H1 (cell line): ENCODE results near the gene C17orf50. TPM values are rescaled to one million over a fixed set of nuclear protein-coding genes. Genes with fewer than 3 reads are reported as not detected.

ENCODE experiments used
- CTCF ChIA-PET: fragments of 300-600 bp; sonication (Branson Sonifier 250); formaldehyde crosslinking; loops from one replicate; lab custom pipeline; 2021; ENCODE audit not compliant: partially characterized antibody; lab: Charles Lee
- POLR2A ChIA-PET: fragments of 300-600 bp; sonication (Branson Sonifier 250); formaldehyde crosslinking; loops from one replicate; lab custom pipeline; 2021; ENCODE audit warnings: inconsistent platforms; ENCODE audit not compliant: partially characterized antibody; lab: Charles Lee
- DNase-seq, 2 experiments: peaks; one replicate each; pipeline versions ENCODE4 v3.0.0 to v3.0.0-alpha.2; 2010 to 2022; ENCODE audit warnings: low spot score in 2 of 2, low read depth in 1 of 2, mixed read lengths in 1 of 2
- FAIRE-seq: peaks from 2 replicates; lab custom pipeline; 2011; peaks lifted over from hg19 to GRCh38; lab: Jason Lieb, UNC
- H2AFZ ChIP-seq: 2 replicates; pipeline ENCODE4 v1.8.1; 2012; ENCODE audit warnings: low read length, inconsistent platforms
- H2AK5ac ChIP-seq: 2 replicates; pipeline ENCODE4 v1.6.1; 2013; ENCODE audit warnings: low read depth, low read length
- H2BK120ac ChIP-seq: replicated peaks from 2 replicates; pipeline ENCODE3; 2013; ENCODE audit warnings: low read depth, low read length, inconsistent platforms
- H2BK12ac ChIP-seq: 2 replicates; pipeline ENCODE4 v1.6.1; 2013; ENCODE audit warnings: low read depth, low read length
- H2BK15ac ChIP-seq: 2 replicates; pipeline ENCODE4 v1.6.1; 2013; ENCODE audit warnings: low read length
- H2BK20ac ChIP-seq: 2 replicates; pipeline ENCODE4 v1.6.1; 2013; ENCODE audit warnings: low read length
- H2BK5ac ChIP-seq: 2 replicates; pipeline ENCODE4 v1.6.1; 2013; ENCODE audit warnings: low read depth, low read length
- H3K14ac ChIP-seq: 2 replicates; pipeline ENCODE4 v1.6.1; 2013; ENCODE audit warnings: inconsistent platforms; ENCODE audit not compliant: insufficient read length
- H3K18ac ChIP-seq: 2 replicates; pipeline ENCODE4 v1.6.1; 2013; ENCODE audit warnings: low read length; ENCODE audit errors: extremely low read depth
- H3K23ac ChIP-seq: 2 replicates; pipeline ENCODE4 v1.6.1; 2013; ENCODE audit warnings: inconsistent platforms; ENCODE audit not compliant: insufficient read length
- H3K23me2 ChIP-seq: 2 replicates; pipeline ENCODE4 v1.6.1; 2013; ENCODE audit warnings: low read depth, low read length
- H3K27ac ChIP-seq: 2 replicates; pipeline ENCODE4 v1.6.1; 2011; ENCODE audit warnings: low read depth, low read length, inconsistent platforms
- H3K27me3 ChIP-seq, 4 experiments: replicated peaks in 1 of 4; 1 replicate in 1 of 4; 2 replicates in 3 of 4; pipeline versions ENCODE4 v1.6.1 to v1.8.1; 2011 to 2013; ENCODE audit warnings: low read length in 3 of 4, mild to moderate bottlenecking in 3 of 4, inconsistent platforms in 2 of 4, mixed read lengths in 2 of 4, moderate library complexity in 1 of 4; ENCODE audit not compliant: control insufficient read depth in 3 of 4, insufficient read depth in 3 of 4; ENCODE audit errors: extremely low read depth in 1 of 4
- H3K36me3 ChIP-seq, 4 experiments: 2 replicates each; pipeline versions ENCODE4 v1.6.1 to v1.8.1; 2011 to 2013; ENCODE audit warnings: mild to moderate bottlenecking in 4 of 4, low read length in 3 of 4, moderate library complexity in 2 of 4, control low read depth in 1 of 4, inconsistent platforms in 1 of 4; ENCODE audit not compliant: insufficient read depth in 4 of 4, control insufficient read depth in 2 of 4
- H3K4ac ChIP-seq: replicated peaks from 2 replicates; pipeline ENCODE3; 2013; ENCODE audit warnings: low read length, low read depth, mixed read lengths, inconsistent platforms; ENCODE audit not compliant: insufficient read length
- H3K4me1 ChIP-seq, 4 experiments: replicated peaks in 1 of 4; 1 replicate in 1 of 4; 2 replicates in 3 of 4; pipeline versions ENCODE4 v1.6.1 to v1.8.1; 2011 to 2013; ENCODE audit warnings: low read length in 3 of 4, inconsistent platforms in 2 of 4, mixed read lengths in 1 of 4; ENCODE audit not compliant: insufficient read depth in 4 of 4, control insufficient read depth in 3 of 4
- H3K4me2 ChIP-seq, 2 experiments: 2 replicates each; pipeline versions ENCODE4 v1.6.1 to v1.8.1; 2011 to 2013; ENCODE audit warnings: low read depth in 2 of 2, low read length in 2 of 2, control low read depth in 1 of 2, inconsistent platforms in 1 of 2, mild to moderate bottlenecking in 1 of 2; ENCODE audit not compliant: insufficient read depth in 1 of 2
- H3K4me3 ChIP-seq, 4 experiments: fragments of 200-600, 300-600 bp in 1 of 4; sonication (generic), shearing (Covaris generic), sonication (Bioruptor Twin) in 1 of 4; 2 replicates each; pipeline versions ENCODE4 v1.5.1 to v1.8.1; 2011 to 2016; ENCODE audit warnings: low read length in 4 of 4, low read depth in 3 of 4, control low read depth in 2 of 4, inconsistent platforms in 2 of 4, mild to moderate bottlenecking in 2 of 4, mixed read lengths in 1 of 4, moderate library complexity in 1 of 4; ENCODE audit not compliant: insufficient read depth in 2 of 4; ENCODE audit errors: extremely low read depth in 1 of 4
- H3K56ac ChIP-seq: replicated peaks from 2 replicates; pipeline ENCODE3; 2013; ENCODE audit warnings: low read depth, mild to moderate bottlenecking, mixed read lengths, low read length, inconsistent platforms; ENCODE audit not compliant: insufficient read length
- H3K79me1 ChIP-seq: 2 replicates; pipeline ENCODE4 v1.6.1; 2013; ENCODE audit warnings: low read depth, low read length, control low read depth
- H3K79me2 ChIP-seq, 2 experiments: 2 replicates each; pipeline versions ENCODE4 v1.6.1 to v1.8.1; 2012 to 2013; ENCODE audit warnings: low read length in 2 of 2, mild to moderate bottlenecking in 2 of 2, inconsistent platforms in 1 of 2; ENCODE audit not compliant: insufficient read depth in 2 of 2, control insufficient read depth in 1 of 2
- H3K9ac ChIP-seq, 4 experiments: replicated peaks in 1 of 4; 1 replicate in 1 of 4; 2 replicates in 3 of 4; pipeline versions ENCODE4 v1.6.1 to v1.8.1; 2011 to 2013; ENCODE audit warnings: low read depth in 3 of 4, low read length in 3 of 4, control low read depth in 2 of 4, mild to moderate bottlenecking in 2 of 4, moderate library complexity in 2 of 4, inconsistent platforms in 1 of 4; ENCODE audit errors: extremely low read depth in 1 of 4
- H3K9me3 ChIP-seq, 2 experiments: 2 replicates each; pipeline versions ENCODE4 v1.6.1 to v1.8.1; 2012 to 2013; ENCODE audit warnings: mild to moderate bottlenecking in 2 of 2, moderate library complexity in 2 of 2, control low read depth in 1 of 2, inconsistent platforms in 1 of 2, low read depth in 1 of 2, low read length in 1 of 2, mixed read lengths in 1 of 2; ENCODE audit not compliant: insufficient read depth in 2 of 2
- H4K20me1 ChIP-seq, 2 experiments: replicated peaks in 1 of 2; 2 replicates each; pipeline versions ENCODE3 to v1.8.1; 2011 to 2013; ENCODE audit warnings: inconsistent platforms in 2 of 2, low read length in 2 of 2, mild to moderate bottlenecking in 1 of 2; ENCODE audit not compliant: insufficient read depth in 2 of 2, control insufficient read depth in 1 of 2
- H4K5ac ChIP-seq: 2 replicates; pipeline ENCODE4 v1.6.1; 2013; ENCODE audit warnings: low read length, low read depth, mixed read lengths, inconsistent platforms; ENCODE audit not compliant: insufficient read length
- H4K8ac ChIP-seq: 2 replicates; pipeline ENCODE4 v1.8.0; 2013; ENCODE audit warnings: mild to moderate bottlenecking, moderate library complexity, low read length, inconsistent platforms; ENCODE audit not compliant: insufficient read depth; ENCODE audit errors: extremely low read depth
- H4K91ac ChIP-seq: replicated peaks from 2 replicates; pipeline ENCODE3; 2013; ENCODE audit warnings: low read length, mixed read lengths, inconsistent platforms; ENCODE audit not compliant: insufficient read length
- CBX5 ChIP-seq: fragments of 300-800, 300-1000 bp; sonication (generic); IDR thresholded peaks from 2 replicates; pipeline ENCODE4 v1.7.1; 2016; ENCODE audit warnings: antibody characterized with exemption, low read length, low read depth
- EZH2 ChIP-seq: fragments of 200-600 bp; sonication (generic); IDR thresholded peaks from 2 replicates; pipeline ENCODE4 v1.7.1; 2012; ENCODE audit warnings: low read depth, mild to moderate bottlenecking, moderate library complexity, low read length, inconsistent platforms; ENCODE audit not compliant: severe bottlenecking
- ZNF274 ChIP-seq: IDR thresholded peaks from 2 replicates; pipeline ENCODE4 v1.7.0; 2012; ENCODE audit warnings: low read length, borderline replicate concordance; ENCODE audit errors: extremely low read depth
- WGBS, 2 experiments: shearing (Covaris generic) in 1 of 2; methylation state at CpG; one replicate each; pipeline versions ENCODE4 v1.1.6 to v1.1.7; 2013 to 2015; ENCODE audit warnings: low lambda C conversion rate in 2 of 2, mixed read lengths in 2 of 2, inconsistent platforms in 1 of 2, low coverage in 1 of 2, missing lambda C conversion rate in 1 of 2; ENCODE audit not compliant: insufficient replicate concordance in 2 of 2, insufficient coverage in 1 of 2, insufficient read length in 1 of 2; ENCODE audit errors: extremely low coverage in 1 of 2, missing lambda C conversion rate in 1 of 2; 5-methylcytosine and 5-hydroxymethylcytosine counted together
- polyA plus RNA-seq, 7 experiments: library from polyadenylated mRNA; depleted of rRNA in 3 of 7; stranded (reverse) in 5 of 7; unstranded in 2 of 7; fragments of >200 nt in 5 of 7; fragments of 200-250 nt in 2 of 7; gene quantifications; 1 replicate in 5 of 7; 2 replicates in 1 of 7; 4 replicates in 1 of 7; pipeline versions ENCODE4 v1.2.1 to v1.2.3, GENCODE V29; 2011 to 2013; ENCODE audit warnings: missing spikeins in 2 of 7, mixed read lengths in 2 of 7
- total RNA-seq: library from RNA; stranded (reverse); fragmentation: NEBNext Ultra II Directional; extraction: Animal tissue kit (Norgen Biotek cat#: 25700); gene quantifications from 2 replicates; pipeline ENCODE4 v1.2.1, GENCODE V29; 2021

C17orf50 gene
- total and polyA plus RNA-seq, 2 of the 8 experiments (the other 6 are each of a cell fraction or from before 2014, with no cell fraction given): 0.12 TPM; not detected in 1

GRCh38 chr17:35766489-35766877, 5.8 kb downstream of the C17orf50 start:
- no peak for DNase-seq
- Histone ChIP-seq H3K56ac (no peak overlapping the region), H2AK5ac (no peak overlapping the region), H3K27me3 (peaks cover 0 to 3% (median 2%) of the 10 kb centered on the region in 4 experiments; a peak in 3 of 7 replicates), H3K9ac (no peak overlapping the region), H3K4ac (no peak overlapping the region), H3K27ac (no peak overlapping the region), H2AFZ (no peak overlapping the region), H3K4me3 (no peak overlapping the region), H2BK5ac (no peak overlapping the region), H4K91ac (peak overlapping the region; percentile 82), H3K14ac (no peak overlapping the region), H2BK120ac (no peak overlapping the region), H2BK20ac (no peak overlapping the region), H2BK12ac (no peak overlapping the region), H3K36me3 (no peaks in the 10 kb centered on the region), H3K79me2 (no peaks in the 10 kb centered on the region), H2BK15ac (no peak overlapping the region), H4K20me1 (no peaks in the 10 kb centered on the region), H3K23ac (no peak overlapping the region), H4K5ac (no peak overlapping the region), H3K18ac (no peak overlapping the region), H3K9me3 (no peaks in the 10 kb centered on the region; a peak in 1 of 4 replicates), H3K23me2 (no peaks in the 10 kb centered on the region), H3K79me1 (no peaks in the 10 kb centered on the region)
- 97% methylated on average over 15 of the region's 24 CpGs; no CpG with 5 or more reads in 1 of the 2 experiments for WGBS, 2 experiments
- ChIA-PET CTCF (interaction anchor here (0.6 to 13.0 kb wide), 7 partner anchors 15 to 105 kb away, joined by 3 to 247 read pairs (median 53); partner anchors contain the start of genes MMP28 and TAF15), POLR2A (interaction anchor here (1.0 to 1.3 kb wide), 2 partner anchors 9 to 42 kb away, joined by 3 to 7 read pairs; partner anchors contain the start of gene TAF15)
- no peak for FAIRE-seq
- TF ChIP-seq CBX5: no peak
- TF ChIP-seq EZH2: no peak
- no peak for TF ChIP-seq ZNF274
- TF ChIP-seq, all 59 proteins: peak for 0
- H3K4me2 ChIP-seq: no peak overlapping the region
- peaks cover 0 to 12% (median 7%) of the 10 kb centered on the region in 4 experiments; a peak in 5 of 7 replicates for H3K4me1 ChIP-seq
- H4K8ac ChIP-seq: peak overlapping the region; percentile 53; the same call in 1 of the 2 replicates
